Measurements from ENCODE around the gene FAM20B.

The FAM20B gene

DNA sequence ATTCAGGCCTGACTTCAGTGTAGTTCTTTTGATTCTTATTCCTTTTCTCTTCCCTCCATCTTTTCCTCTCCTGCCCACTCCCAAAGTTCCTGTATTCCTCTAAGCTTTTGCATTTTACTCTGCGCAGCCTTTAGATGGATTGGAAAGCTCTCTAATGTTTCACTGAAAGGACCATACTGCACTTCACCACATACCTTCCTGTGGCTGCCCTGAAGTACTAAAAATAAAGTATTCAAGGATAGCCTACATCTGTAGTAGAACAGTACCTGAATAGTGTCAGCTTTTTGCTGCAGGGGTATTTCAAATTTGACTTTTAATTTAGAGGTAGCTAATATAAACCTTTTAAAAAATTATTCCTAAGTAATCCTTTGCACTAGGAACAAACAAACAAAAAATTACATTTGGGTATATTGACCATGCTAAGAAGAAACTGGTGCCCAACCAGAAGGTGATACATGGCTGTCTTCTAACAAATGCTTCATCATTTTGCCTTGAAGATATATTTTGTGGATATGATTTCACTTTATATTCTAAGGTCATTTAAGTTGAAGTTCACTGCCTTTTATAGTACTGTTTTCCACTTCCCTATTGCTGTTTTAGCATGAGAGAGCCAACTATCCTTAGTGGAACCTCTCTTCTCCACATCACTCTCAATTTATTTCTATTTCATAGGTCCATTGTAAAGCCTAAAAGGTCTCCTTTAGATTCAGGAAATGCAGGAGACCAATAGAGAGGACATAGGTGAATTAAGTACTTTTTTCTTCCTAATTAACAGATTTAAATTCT, 22.8 kb downstream of the FAM20B start:
- no peak for DNase-seq (ENCODE audit: low read depth)

DNA sequence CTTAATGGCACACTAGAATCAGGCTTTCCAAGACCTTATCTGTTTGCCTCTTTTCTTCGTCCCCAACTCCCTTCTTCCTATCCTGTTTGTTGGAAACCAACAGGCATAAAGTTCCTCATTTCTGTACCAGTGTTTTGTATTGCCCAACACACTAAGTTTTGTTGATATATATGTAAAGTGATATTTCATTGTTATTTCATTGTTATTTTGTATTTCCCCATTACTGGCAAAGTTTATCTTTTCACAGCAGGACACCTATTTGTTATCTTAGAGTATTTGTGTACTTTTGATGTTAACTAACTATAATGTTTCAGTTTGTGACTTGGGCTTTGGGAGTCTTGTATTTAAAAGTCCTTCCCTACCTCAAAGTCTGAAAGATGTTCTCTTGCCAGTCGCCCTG, 27.1 kb downstream of the FAM20B start:
- DNase-seq (ENCODE audit: low read depth) = no peak

DNA sequence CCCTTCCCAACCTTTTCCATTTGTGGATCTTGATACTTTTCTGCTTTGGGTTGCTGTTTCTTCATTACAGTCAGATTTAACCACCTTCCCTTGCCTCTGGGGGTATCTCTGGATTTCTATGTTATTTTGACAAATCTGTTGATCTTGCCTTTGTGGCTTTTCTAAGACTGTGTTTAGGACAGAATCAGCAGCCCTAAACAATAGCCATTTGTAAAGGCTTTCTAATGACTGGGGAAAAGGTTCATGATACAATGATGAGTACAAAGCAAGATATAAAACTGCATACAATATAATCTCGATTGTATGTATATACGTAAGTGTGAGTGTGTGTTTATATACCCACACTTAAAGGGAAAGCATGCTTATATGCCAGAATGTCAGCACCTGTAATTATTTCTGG, 27.8 kb downstream of the FAM20B start:
- DNase-seq (ENCODE audit: low read depth) = no peak

DNA sequence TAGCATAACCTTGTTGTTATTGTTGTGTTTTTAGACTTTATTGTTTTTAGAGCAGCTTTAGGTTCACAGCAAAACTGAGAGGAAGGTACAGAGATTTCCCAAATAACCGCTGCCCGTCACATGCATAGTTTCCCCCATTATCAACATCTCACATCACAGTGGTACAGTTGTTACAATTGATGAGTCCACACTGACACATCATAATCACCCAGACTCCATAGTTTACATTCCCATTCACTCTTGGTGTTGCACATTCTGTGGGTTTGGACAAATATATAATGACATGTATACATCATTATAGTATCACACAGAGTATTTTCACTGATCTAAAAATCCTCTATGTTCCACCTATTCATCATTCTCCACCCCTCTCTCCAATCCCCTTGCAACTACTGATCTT, 30.2 kb downstream of the FAM20B start:
- no peak for DNase-seq (ENCODE audit: low read depth)

DNA sequence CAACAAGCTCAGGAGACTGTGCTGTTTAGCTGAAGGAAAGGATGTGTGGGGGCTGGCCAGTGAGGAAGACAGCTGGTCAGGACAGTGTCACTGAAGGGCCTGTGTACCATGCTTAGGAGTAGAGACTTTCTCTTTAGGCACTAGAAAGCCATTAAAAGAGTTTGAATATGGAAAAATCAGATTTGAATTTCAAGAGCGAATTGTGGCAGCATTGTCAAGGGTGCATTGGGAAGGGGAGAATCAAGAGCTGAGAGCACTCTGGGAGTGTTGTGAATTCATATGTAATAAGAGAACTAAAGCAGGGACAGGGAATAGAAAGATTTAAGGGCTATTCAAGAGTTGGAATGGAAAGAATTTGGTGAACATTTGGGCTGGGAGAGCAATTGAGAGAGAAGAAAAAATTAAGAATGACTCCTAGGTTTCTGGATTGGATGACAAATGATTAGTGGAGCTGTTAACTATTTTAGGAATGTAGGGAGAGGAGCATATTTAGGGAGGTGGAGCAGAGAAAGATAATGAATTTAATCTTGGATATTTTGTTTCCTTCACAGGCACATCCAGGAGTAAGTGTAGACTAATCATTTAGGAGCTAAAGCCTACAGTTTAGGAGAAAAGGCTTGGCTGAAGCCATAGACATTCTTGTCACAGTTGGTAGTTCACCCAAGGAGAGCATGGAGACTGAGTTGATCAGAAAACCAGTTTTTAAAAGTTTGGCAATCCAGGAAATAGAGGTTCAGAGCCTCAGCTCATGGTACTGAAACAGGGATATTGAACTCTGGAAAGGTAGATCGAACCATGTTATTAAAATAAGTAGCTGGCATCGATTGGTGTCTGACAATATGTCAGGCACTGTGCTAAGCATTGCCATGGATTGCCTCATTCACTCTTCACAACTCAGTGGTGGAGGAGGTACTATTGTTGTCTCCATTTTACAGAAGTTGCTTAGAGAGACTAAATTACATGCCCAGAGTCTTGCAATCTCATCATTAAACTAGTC, 33.1 kb downstream of the FAM20B start:
- DNase-seq (ENCODE audit: low read depth) = no peak

DNA sequence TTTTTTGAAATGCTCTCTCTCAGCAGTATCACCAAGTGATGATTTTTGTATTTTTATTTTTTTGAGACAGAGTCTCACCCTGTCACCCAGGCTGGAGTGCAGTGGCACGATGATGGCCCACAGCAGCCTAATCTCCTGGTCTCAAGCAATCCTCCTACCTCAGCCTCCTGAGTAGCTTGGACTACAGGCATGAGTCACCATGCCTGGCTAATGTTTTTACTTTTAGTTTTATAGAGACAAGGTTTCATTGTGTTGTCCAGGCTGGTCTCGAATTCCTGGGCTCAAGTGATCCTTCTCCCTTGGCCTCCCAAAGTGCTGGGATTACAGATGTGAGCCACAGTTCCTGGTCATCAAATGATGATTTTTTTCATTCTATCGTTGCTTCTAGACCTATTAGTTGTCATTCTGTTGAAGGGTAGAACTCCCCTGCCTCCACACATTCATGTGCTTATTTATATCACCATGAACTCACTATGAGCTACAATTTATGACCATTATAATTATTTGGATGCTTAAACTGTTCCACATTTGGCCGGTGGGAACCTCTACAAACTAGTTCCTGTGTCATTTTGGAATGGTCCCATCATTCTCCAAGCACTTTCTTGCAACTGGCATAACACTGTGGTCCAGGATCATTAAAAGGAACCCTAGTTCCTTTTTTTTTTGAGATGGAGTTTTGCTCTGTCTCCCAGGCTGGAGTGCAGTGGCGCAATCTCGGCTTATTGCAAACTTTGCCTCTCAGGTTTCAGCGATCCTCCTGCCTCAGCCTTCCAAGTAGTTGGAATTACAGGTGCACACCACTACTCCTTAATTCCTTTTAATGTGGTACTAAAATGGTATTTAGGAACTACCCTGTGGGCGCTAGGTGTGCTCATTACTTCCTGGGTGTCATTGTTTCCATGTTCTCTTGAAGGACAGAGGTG, 35.9 kb downstream of the FAM20B start:
- no peak for DNase-seq (ENCODE audit: low read depth)

DNA sequence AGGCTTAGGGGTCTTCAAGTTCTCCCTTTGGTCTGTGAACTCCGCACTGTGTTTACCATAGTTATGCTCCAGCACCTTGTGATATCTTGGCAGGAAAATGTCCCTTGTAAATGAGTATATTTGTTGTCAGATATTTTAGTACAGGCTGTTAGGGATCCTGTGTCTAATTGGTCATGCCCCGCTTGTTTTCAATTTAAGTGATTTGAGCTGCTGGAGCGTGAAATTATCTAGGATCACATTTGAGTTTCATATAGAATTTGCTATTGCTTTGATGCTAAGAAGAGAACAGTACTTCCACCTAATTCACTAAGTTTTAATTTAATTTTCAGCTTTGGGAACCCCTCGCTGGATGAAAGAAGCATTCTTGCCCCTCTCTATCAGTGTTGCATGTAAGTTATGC, 40.8 kb downstream of the FAM20B start:
- no peak for DNase-seq (ENCODE audit: low read depth)

DNA sequence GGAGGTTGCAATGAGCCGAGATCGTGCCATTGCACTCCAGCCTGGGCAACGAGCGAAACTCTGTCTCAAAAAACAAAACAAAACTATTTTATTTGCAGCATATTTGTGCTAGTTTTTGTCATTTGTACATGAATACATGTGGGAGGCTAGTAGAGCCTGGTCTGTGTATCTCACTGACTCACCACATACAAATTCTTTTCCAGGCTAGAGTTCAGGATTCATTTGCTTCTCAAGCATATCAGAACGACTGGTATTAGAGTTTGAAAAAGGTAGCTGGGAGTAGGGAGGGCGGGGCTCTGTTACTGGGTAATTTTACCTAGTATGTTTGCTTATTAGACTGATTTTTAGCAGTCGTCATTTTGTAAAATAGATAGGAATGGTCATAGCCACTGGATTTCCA, 51.7 kb downstream of the FAM20B start:
- no peak for DNase-seq (ENCODE audit: low read depth)

DNA sequence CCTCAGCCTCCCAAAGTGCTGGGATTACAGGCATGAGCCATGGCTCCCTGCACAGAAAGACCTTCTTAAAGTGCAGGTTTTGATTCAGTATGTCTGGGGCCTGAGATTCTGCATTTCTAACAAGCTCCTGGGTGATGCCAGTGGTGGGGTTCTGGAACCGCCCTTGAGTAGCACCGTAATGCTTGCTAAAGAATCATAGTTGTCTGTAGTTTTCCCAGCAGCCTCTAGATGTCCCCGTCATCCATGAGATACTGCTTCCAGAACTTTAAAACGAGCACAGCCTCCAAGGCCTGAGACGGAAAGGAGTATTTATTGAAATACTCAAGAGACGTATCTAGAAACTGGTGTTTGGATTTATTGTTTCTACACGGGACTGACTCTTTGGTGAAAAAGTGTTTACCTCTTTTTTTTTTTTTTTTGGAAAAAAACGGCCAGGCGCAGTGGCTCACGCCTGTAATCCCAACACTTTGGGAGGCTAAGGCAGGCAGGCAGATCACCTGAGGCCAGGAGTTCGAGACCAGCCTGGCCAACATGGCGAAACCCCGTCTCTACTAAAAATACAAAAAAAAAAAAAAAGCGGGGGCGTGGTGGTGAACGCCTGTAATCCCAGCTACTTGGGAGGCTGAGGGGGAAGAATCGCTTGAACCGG, 53.5 kb downstream of the FAM20B start:
- no peak for DNase-seq (ENCODE audit: low read depth)

DNA sequence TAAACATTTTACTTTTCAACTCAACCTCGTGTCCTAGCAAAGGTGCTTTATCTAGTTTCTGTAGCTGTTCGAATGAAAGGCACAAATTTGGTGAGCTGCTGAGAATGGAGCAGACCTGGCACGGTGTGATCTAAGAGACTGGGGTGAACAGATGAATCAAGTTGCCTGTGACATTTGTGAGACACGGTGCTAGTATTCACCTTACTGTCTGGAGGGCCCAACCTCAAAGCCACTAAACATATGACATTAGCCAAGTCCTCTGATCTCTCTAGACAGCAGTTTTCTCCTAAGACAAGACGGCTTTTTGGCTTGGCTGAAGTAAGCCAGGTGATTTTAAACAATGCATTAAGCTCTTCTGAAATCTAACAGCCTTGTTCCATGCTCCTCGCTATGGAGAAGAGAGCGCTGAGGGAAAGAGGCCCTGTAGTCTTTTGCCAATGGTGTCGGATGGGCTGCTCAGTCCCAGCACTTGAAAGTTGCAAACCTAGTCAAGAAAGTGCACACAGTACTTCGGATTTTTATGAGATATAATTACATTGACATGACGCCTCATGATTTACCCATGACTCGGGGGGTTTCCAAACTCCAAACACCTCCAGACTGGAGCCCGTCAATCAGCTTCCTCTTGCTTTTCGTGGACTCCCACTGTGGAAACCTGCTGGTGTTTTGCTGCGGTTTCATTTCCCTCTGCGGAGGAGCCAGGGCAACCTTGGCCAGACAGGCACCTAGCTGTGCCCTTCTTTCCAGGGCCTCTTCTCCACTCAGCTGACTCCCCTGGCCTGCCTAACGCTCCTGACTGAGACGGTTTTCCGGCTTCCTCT, 55.4 kb downstream of the FAM20B start:
- DNase-seq (ENCODE audit: low read depth) = no peak

DNA sequence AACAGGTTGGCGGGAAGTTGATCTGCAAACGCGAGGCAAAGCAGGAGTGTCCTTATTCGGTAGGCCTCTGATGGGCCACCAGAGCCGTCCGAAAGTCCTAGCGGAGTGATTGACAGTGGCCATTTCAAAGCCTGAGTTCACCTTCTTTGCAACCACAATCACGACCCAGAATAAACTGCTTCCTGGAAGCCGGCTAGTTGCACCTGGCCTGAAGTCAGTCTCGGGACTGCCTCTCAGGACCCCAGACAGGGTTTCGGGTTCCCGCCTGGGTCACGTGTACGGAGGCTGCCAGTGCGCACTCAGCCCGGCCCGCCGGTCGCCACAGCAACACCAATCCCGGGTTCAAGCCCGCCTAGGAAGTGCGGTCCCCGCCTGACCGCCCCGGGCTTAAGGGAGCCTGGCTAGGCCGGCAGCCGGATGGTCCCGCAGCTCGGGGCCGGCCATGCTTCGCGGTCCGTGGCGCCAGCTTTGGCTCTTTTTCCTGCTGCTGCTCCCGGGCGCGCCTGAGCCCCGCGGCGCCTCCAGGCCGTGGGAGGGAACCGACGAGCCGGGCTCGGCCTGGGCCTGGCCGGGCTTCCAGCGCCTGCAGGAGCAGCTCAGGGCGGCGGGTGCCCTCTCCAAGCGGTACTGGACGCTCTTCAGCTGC, 56.1 kb downstream of the FAM20B start, which contains the start of gene TOR3A:
TSS of gene TOR3A (plus strand) at position 384 of the 646 bp plus-strand sequence. CDS start at position 443, 59 bp downstream.
- no peak for DNase-seq (ENCODE audit: low read depth)

DNA sequence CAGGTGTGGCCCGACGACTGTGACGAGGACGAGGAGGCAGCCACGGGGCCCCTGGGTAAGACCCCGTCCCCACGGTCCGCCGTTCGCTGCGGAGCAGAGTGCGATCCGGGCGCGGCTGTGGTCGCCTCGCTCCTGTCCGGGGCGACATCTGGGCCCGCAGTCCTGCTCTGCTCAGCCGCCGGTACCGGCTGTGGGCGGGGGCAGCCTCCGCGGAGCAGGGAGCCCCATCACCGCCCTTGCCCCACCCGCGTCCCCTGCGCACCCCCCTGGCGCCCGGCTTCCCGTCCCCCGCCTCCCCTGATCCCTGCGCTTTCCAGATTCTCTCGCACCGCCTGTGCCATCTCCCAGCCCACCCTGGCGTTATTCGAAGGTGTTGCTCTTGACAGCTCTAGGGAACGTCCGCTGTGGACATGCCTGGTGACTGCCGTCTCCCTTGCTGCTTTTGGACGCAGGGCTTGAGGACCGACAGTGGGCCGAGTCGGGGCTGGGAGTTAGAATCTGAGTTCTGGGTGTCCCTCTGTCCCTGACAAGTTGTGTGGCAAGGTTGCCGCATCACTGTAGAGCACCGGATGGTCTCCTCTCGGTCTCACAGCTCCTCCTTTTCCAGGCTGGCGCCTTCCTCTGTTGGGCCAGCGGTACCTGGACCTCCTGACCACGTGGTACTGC, 56.8 kb downstream of the FAM20B start:
- no peak for DNase-seq (ENCODE audit: low read depth)

DNA sequence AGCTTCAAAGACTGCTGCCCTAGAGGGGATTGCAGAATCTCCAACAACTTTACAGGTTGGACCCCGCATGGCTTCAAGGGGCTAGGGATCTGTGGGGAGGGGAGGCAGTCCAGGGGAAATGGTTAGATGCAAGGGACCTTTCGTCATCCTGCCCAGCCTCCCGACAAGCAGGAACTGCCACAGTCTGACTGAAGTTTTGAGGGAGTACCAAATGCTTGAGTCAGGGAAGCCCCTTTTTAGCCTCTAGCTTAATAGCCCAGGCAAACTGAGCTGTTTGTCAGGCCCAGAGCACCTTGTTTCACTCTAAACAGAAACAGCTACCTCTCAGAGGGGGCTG, 57.3 kb downstream of the FAM20B start:
- no peak for DNase-seq (ENCODE audit: low read depth)

DNA sequence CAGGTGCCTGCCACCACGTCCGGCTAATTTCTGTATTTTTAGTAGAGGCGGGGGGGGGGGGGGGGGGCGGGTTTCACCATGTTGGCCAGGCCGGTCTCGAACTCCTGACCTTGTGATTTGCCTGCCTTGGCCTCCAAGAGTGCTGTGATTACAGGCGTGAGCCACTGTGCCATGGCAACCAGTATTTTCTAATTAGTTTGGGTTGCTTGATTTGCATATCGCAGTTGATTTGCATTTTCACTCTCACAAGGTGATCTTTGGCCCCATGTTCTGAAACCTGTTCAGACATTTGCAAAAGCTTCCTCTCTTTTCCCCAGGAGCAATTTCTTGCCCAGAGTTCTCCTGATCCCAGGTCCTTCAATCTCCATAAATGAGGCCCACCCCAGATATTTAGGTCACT, 57.8 kb downstream of the FAM20B start:
- no peak for DNase-seq (ENCODE audit: low read depth)

DNA sequence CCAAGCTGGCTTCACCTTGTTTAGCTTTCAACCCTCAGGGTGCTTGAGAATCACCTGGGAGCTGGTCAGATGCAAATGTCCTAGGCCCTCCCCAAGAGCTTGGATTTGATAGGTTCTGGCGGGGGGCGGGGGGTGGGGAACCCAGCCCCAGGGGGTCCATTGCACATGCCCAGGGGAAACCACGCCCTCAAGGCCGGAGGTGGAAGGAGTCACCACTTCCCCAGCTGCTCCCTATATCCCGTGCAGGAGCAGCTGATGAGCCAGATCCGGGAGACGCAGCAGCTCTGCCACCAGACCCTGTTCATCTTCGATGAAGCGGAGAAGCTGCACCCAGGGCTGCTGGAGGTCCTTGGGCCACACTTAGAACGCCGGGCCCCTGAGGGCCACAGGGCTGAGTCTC, 62.0 kb downstream of the FAM20B start:
- no peak for DNase-seq (ENCODE audit: low read depth)

DNA sequence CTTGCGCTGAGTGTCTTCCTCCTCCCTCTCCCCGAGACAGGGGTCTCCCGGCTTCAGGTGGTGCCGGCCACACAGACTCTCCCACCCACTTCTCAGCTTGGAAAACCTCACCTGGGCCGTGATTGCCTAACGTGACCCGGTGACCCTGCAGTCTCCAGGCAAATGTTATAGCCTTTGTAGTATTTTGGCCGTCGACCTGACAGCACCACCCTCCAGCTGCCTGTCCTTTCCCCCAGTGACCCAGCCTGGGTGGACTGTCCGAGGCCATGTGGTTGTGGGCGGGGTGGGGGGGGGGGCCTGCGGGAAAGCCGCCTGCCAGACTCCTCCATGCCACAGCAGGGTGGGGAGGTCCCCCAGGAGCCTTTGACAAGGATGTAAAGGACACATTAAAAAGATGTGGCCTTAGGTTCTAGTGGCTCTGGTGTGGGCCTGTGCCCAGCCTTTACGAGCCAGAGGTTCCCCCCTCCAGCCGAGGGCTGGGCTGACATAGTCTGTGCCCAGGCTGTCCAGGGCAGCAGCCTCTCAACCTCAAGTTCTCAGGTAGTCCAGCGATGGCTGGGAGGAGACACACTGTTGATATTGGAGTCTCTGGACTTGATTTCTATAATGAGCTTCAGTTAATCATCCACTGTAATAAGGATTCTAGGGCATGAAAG, 64.3 kb downstream of the FAM20B start:
- DNase-seq (ENCODE audit: low read depth) = no peak

DNA sequence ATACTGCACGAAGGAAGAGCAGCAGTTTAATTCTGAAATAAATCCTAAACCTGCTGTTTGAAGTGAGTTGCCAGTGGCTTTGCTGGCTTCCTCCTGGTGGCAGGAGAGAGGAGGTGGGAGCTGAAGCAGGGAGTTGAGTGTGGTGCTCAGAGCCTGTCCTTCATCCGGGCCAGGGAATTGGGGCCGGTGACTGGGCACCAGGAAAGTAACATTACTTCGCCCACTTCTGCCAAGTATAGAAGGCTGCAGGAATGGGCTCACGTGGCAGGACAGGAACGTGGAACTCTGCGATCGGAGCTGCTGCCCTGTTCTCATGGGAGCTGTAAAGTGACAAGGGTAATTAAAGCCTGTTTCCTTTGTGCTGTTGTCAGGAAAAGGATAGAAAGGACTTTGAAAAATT, 64.8 kb downstream of the FAM20B start:
- no peak for DNase-seq (ENCODE audit: low read depth)

DNA sequence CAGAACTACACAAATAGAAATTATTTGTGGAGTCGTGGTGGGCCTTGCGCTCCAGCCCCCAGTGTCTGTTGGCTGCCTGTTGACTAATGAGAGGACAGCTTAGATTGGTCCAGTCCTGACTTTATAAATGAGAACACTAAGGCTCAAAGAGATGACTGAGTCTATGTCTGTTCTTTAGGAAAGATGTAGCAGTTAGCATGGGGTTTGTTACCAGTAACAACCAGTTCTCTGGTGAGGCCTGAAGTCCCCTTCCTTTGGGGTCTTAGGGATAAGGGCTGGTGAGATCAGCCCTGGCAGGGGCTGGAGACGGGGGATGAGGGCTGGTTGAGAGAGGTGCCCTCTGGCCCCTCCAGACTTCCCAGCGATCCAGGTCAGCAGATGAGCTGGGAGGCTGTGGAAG, 65.2 kb downstream of the FAM20B start:
- DNase-seq (ENCODE audit: low read depth) = no peak

DNA sequence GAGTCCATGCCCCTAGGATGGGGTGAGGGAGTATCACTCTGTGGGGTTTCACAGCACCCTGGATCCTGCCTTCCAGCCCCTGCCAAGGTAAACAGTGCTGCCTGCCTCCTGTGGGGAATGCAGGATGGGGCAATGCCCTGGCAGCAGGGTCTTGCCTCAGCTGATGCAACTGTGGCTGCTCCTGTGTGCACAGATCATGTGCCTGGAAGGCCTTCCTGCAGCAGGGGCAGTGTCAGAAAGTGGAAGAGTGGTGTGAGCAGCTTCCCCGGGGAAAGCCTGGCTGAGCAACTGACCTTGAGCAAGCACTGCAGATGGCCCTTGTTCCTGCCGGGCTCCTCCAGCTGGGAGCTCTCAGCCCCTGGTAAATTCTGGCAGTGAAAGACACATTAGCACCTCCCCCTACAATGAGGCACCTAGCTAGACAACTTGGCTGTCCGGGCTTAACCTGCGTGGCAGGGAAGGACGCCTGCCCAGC, 66.0 kb downstream of the FAM20B start:
- peak; percentile 55 for DNase-seq (ENCODE audit: low read depth)

Measured in GM04504 (cell line).